ENCODE data around the gene YWHAG.

DNA sequence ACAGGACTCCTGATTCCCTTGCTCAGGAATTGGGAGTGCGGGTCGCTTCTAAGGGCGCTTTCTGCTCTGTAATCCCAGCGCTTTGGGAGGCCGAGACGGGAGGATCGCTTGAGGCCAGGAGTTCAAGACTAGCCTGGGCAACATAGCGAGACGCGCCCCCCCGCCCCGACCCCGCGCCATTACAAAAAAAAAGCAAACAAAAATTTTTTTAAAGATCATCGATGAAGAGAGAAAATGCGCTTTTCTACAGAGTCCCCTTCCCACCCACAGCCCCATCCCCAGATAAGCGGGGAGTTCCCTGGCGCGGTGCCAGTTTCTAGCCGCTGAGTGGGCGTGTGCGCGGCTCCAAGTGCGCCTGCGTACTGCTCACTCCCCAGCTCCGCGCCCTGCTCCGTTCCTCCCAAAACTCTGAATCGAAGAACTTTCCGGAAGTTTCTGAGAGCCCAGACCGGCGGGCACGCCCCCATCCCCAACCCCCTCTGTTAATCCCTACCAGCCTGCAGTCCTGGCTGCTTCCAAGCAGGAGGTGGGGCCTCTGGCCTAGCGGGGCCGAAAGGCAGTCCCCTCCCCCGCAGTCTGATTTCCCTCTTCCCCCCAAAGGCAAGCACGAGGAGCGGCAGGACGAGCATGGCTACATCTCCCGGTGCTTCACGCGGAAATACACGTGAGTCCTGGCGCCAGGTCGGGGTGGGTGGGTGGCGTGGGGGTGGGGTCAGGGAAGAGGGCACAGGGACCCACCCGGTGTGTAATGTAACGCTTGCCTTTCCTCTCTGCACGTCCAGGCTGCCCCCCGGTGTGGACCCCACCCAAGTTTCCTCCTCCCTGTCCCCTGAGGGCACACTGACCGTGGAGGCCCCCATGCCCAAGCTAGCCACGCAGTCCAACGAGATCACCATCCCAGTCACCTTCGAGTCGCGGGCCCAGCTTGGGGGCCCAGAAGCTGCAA lies 55.3 kb downstream of the YWHAG start:
- TF ChIP-seq SMARCE1 (IDR thresholded peaks at IDR 0.05; ENCODE audit: borderline replicate concordance), result no peak
- TF ChIP-seq, protein P1, sequence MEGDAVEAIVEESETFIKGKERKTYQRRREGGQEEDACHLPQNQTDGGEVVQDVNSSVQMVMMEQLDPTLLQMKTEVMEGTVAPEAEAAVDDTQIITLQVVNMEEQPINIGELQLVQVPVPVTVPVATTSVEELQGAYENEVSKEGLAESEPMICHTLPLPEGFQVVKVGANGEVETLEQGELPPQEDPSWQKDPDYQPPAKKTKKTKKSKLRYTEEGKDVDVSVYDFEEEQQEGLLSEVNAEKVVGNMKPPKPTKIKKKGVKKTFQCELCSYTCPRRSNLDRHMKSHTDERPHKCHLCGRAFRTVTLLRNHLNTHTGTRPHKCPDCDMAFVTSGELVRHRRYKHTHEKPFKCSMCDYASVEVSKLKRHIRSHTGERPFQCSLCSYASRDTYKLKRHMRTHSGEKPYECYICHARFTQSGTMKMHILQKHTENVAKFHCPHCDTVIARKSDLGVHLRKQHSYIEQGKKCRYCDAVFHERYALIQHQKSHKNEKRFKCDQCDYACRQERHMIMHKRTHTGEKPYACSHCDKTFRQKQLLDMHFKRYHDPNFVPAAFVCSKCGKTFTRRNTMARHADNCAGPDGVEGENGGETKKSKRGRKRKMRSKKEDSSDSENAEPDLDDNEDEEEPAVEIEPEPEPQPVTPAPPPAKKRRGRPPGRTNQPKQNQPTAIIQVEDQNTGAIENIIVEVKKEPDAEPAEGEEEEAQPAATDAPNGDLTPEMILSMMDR (CRISPR knock-in tag; IDR thresholded peaks at IDR 0.05), result no peak; the same call in 1 of the 2 replicates
- TF ChIP-seq ZNF121 (CRISPR knock-in tag; IDR thresholded peaks at IDR 0.05), result peak; percentile 72
- TF ChIP-seq ZNF768 (CRISPR knock-in tag; IDR thresholded peaks at IDR 0.05), result no peak
- no peak for TF ChIP-seq JUNB (CRISPR knock-in tag; IDR thresholded peaks at IDR 0.05; ENCODE audit: borderline replicate concordance)
- TF ChIP-seq, protein P2, sequence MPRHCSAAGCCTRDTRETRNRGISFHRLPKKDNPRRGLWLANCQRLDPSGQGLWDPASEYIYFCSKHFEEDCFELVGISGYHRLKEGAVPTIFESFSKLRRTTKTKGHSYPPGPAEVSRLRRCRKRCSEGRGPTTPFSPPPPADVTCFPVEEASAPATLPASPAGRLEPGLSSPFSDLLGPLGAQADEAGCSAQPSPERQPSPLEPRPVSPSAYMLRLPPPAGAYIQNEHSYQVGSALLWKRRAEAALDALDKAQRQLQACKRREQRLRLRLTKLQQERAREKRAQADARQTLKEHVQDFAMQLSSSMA (CRISPR knock-in tag; IDR thresholded peaks at IDR 0.05), result no peak
- TF ChIP-seq, protein P3, sequence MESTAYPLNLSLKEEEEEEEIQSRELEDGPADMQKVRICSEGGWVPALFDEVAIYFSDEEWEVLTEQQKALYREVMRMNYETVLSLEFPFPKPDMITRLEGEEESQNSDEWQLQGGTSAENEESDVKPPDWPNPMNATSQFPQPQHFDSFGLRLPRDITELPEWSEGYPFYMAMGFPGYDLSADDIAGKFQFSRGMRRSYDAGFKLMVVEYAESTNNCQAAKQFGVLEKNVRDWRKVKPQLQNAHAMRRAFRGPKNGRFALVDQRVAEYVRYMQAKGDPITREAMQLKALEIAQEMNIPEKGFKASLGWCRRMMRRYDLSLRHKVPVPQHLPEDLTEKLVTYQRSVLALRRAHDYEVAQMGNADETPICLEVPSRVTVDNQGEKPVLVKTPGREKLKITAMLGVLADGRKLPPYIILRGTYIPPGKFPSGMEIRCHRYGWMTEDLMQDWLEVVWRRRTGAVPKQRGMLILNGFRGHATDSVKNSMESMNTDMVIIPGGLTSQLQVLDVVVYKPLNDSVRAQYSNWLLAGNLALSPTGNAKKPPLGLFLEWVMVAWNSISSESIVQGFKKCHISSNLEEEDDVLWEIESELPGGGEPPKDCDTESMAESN (CRISPR knock-in tag; conservative IDR thresholded peaks at IDR 0.05), result no peak; the same call in 1 of the 2 replicates
- TF ChIP-seq POLR2A (IDR thresholded peaks at IDR 0.05; ENCODE audit: insufficient read depth in 1 of 2, low read depth in 2 of 2, low read length in 2 of 2), result peak in 1 of 2 experiments; percentile 44; a peak in 1 of 4 replicates
